GM06990 (cell line): ENCODE data around the gene LMOD1.

Experiments used
- DNase-seq: peaks from one replicate; pipeline ENCODE4 v3.0.0-alpha.2; 2011; ENCODE audit not compliant: insufficient read length; ENCODE audit errors: extremely low read depth
- H3K27me3 ChIP-seq: replicated peaks from 2 replicates; pipeline ENCODE4 v1.6.0; 2011; ENCODE audit warnings: low read length; ENCODE audit not compliant: control insufficient read depth, insufficient read depth
- H3K36me3 ChIP-seq: 2 replicates; pipeline ENCODE4 v1.5.1; 2011; ENCODE audit warnings: low read length; ENCODE audit not compliant: control insufficient read depth, insufficient read depth
- H3K4me3 ChIP-seq: replicated peaks from 2 replicates; pipeline ENCODE4 v1.5.1; 2011; ENCODE audit warnings: low read depth, mild to moderate bottlenecking, control low read depth, low read length
- TF ChIP-seq, protein P1 (sequence below): IDR thresholded peaks from 2 replicates; pipeline ENCODE4 v1.5.1; 2011; ENCODE audit warnings: low read length, control low read depth, mild to moderate bottlenecking, inconsistent platforms; ENCODE audit not compliant: insufficient read depth, poor library complexity, severe bottlenecking

LMOD1 gene

DNA sequence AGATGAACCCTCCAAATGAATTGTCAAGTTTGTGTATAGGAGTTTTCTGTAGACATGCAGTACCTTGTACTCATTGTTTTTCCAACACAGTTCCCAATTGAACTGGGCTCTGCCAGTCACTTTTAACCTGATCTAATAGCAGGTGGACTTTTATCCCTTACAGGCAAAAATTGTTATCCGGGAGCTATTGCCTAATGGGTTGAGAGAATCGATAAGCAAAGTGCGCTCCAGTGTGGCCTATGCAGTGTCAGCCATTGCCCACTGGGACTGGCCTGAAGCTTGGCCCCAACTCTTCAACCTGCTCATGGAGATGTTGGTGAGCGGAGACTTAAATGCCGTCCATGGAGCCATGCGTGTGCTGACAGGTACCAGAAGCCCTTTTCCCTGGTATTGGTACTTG is 98.1 kb downstream of the LMOD1 start:
- Histone ChIP-seq H3K4me3 (no peak overlapping the region), H3K36me3 (peaks cover 12% of the 10 kb centered on the region), H3K27me3 (no peaks in the 10 kb centered on the region)
- no peak for DNase-seq
- TF ChIP-seq, protein P1, sequence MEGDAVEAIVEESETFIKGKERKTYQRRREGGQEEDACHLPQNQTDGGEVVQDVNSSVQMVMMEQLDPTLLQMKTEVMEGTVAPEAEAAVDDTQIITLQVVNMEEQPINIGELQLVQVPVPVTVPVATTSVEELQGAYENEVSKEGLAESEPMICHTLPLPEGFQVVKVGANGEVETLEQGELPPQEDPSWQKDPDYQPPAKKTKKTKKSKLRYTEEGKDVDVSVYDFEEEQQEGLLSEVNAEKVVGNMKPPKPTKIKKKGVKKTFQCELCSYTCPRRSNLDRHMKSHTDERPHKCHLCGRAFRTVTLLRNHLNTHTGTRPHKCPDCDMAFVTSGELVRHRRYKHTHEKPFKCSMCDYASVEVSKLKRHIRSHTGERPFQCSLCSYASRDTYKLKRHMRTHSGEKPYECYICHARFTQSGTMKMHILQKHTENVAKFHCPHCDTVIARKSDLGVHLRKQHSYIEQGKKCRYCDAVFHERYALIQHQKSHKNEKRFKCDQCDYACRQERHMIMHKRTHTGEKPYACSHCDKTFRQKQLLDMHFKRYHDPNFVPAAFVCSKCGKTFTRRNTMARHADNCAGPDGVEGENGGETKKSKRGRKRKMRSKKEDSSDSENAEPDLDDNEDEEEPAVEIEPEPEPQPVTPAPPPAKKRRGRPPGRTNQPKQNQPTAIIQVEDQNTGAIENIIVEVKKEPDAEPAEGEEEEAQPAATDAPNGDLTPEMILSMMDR: no peak

DNA sequence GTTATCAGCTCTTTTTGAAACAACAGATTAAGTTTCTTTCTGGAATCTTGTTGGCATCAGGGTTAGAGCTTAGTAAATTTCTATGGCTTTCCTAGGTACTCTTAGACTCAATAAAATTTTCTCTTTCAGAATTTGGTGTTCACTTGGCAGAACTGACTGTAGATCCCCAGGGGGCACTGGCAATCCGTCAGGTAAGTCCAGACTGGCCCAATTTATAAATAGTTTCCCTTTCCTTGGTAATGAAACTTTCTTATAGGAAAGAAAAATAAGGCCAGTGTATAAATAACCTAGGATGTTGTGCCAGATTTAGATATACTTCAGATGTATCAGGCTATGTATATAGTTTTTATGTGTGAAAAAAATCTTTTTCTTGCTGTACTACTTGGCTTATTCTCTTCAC is 99.2 kb downstream of the LMOD1 start:
- TF ChIP-seq, protein P1: no peak
- peaks cover 6% of the 10 kb centered on the region for H3K36me3 ChIP-seq
- DNase-seq: no peak
- H3K27me3 ChIP-seq: no peaks in the 10 kb centered on the region
- H3K4me3 ChIP-seq: no peak overlapping the region
